GM12878 (cell line): ENCODE results near the gene CPEB3. TPM values are rescaled to one million over a fixed set of nuclear protein-coding genes. Genes with fewer than 3 reads are reported as not detected.

Experiments
- ATAC-seq: fragments of 200-7000 bp; cut with Tn5 transposase; 3 replicates; pipeline ENCODE4 v1.9.1; 2020; ENCODE audit warnings: mild to moderate bottlenecking, moderate library complexity
- BruUV-seq: library from RNA; stranded (reverse); fragments of 400-500 nt; replicated peaks from 2 replicates; lab custom pipeline; 2021; lab: Mats Ljungman, UMichigan
- CTCF ChIA-PET: fragments of 300-600 bp; sonication (Branson Sonifier 250); formaldehyde crosslinking; extraction: SDS; loops from one replicate; lab custom pipeline; 2021; ENCODE audit warnings: inconsistent platforms; lab: Yijun Ruan, JAX
- POLR2A ChIA-PET: fragments of 350-600 bp; formaldehyde crosslinking; extraction: SDS; loops from one replicate; lab custom pipeline; 2021; ENCODE audit warnings: inconsistent platforms; lab: Charles Lee
- RAD21 ChIA-PET: fragments of 300-600 bp; sonication (Branson Sonifier 250); formaldehyde crosslinking; loops from one replicate; lab custom pipeline; 2023; ENCODE audit warnings: antibody characterized with exemption; ENCODE audit not compliant: unreplicated experiment; lab: Charles Lee
- SMC1A ChIA-PET: fragments of 300-600 bp; sonication (Branson Sonifier 250); formaldehyde crosslinking; loops from one replicate; lab custom pipeline; 2023; ENCODE audit not compliant: unreplicated experiment, uncharacterized antibody; lab: Charles Lee
- DNase-seq: peaks from one replicate; pipeline ENCODE4 v3.0.0-alpha.2; 2011; ENCODE audit warnings: low read depth, low spot score
- FAIRE-seq: peaks from 3 replicates; lab custom pipeline; 2011; peaks lifted over from hg19 to GRCh38; lab: Jason Lieb, UNC
- H2AFZ ChIP-seq: 2 replicates; pipeline ENCODE4 v1.6.0; 2011; ENCODE audit warnings: low read depth, low read length, control low read depth; ENCODE audit not compliant: control insufficient read depth
- H3K27ac ChIP-seq: 2 replicates; pipeline ENCODE4 v1.5.1; 2011; ENCODE audit warnings: control low read depth; ENCODE audit not compliant: control insufficient read depth, insufficient read depth
- H3K27me3 ChIP-seq, 2 experiments: replicated peaks in 1 of 2; 2 replicates each; pipeline versions ENCODE4 v1.6.0 to v1.6.1; 2011; ENCODE audit warnings: low read length in 1 of 2; ENCODE audit not compliant: control insufficient read depth in 2 of 2, insufficient read depth in 2 of 2
- H3K36me3 ChIP-seq, 2 experiments: 2 replicates each; pipeline ENCODE4 v1.5.1; 2011; ENCODE audit warnings: low read length in 1 of 2; ENCODE audit not compliant: control insufficient read depth in 2 of 2, insufficient read depth in 2 of 2
- H3K4me1 ChIP-seq: 2 replicates; pipeline ENCODE4 v1.6.1; 2011; ENCODE audit warnings: mild to moderate bottlenecking, low read length, moderate library complexity, mixed read lengths; ENCODE audit not compliant: control insufficient read depth, insufficient read depth
- H3K4me2 ChIP-seq: 2 replicates; pipeline ENCODE4 v1.6.0; 2011; ENCODE audit warnings: control low read depth; ENCODE audit not compliant: control insufficient read depth, insufficient read depth
- H3K4me3 ChIP-seq: fragments of 200-600 bp; sonication (generic); 2 replicates; pipeline ENCODE4 v1.5.1; 2016
- H3K79me2 ChIP-seq: 2 replicates; pipeline ENCODE4 v1.6.0; 2011; ENCODE audit warnings: low read length; ENCODE audit not compliant: control insufficient read depth, insufficient read depth
- H3K9ac ChIP-seq: 2 replicates; pipeline ENCODE4 v1.8.0; 2011; ENCODE audit warnings: low read length, control low read depth, mixed read lengths; ENCODE audit not compliant: control insufficient read depth, insufficient read depth
- H3K9me3 ChIP-seq: replicated peaks from 3 replicates; pipeline ENCODE4 v1.5.1; 2011; ENCODE audit warnings: mild to moderate bottlenecking, low read length; ENCODE audit not compliant: control insufficient read depth, insufficient read depth
- H4K20me1 ChIP-seq: 2 replicates; pipeline ENCODE4 v1.6.0; 2011; ENCODE audit not compliant: control insufficient read depth, insufficient read depth
- CBX5 ChIP-seq: sonication (generic); IDR thresholded peaks from 2 replicates; pipeline ENCODE4 v1.6.1; 2016; ENCODE audit warnings: low read depth, moderate library complexity, mild to moderate bottlenecking, inconsistent platforms
- CHD2 ChIP-seq: IDR thresholded peaks from 2 replicates; pipeline ENCODE4 v1.6.1; 2011; ENCODE audit warnings: low read depth, low read length, improper control_type of control experiment, borderline replicate concordance
- JUNB ChIP-seq: IDR thresholded peaks from 2 replicates; pipeline ENCODE4 v1.6.1; 2016; ENCODE audit warnings: antibody characterized with exemption, mild to moderate bottlenecking
- ZNF384 ChIP-seq: IDR thresholded peaks from 2 replicates; pipeline ENCODE4 v1.6.1; 2012; ENCODE audit warnings: low read depth, mild to moderate bottlenecking, low read length, improper control_type of control experiment, borderline replicate concordance
- WGBS: methylation state at CpG from one replicate; pipeline ENCODE4 v1.1.6; 2016; ENCODE audit warnings: low lambda C conversion rate; ENCODE audit not compliant: insufficient replicate concordance, insufficient coverage; ENCODE audit errors: missing lambda C conversion rate; 5-methylcytosine and 5-hydroxymethylcytosine counted together
- in situ Hi-C: fragments of 300-500 bp; cut with MboI; formaldehyde crosslinking; loops from 9 replicates; pipeline ENCODE4 v1.14.3; 2018; ENCODE audit warnings: mixed read lengths
- intact Hi-C: fragments of 100-400 bp; cut with micrococcal nuclease; formaldehyde crosslinking; loops from one replicate; pipeline ENCODE4 v1.14.2; 2022; ENCODE audit not compliant: unreplicated experiment
- polyA plus RNA-seq, 11 experiments: library from polyadenylated mRNA; depleted of rRNA in 4 of 11; unstranded in 6 of 11; stranded (reverse) in 5 of 11; fragments of >200 nt; fragmentation: Nextera tagmentation in 4 of 11; fragmentation: Illumina TruSeq in 1 of 11; extraction: Ambion mirVana in 4 of 11; extraction: Trizol in 1 of 11; gene quantifications; 1 replicate in 1 of 11; 2 replicates in 10 of 11; pipeline versions ENCODE4 v1.2.1 to v1.2.3, GENCODE V29; 2011 to 2016; ENCODE audit warnings: inconsistent platforms in 2 of 11, missing spikeins in 2 of 11, low read depth in 1 of 11
- total RNA-seq, 4 experiments: library from RNA; depleted of rRNA in 3 of 4; stranded (reverse); fragments of >200 nt in 3 of 4; fragmentation: Illumina TruSeq in 1 of 4; extraction: Trizol in 1 of 4; gene quantifications; 2 replicates each; pipeline versions ENCODE4 v1.2.1 to v1.2.3, GENCODE V29; 2013 to 2021
- TF ChIP-seq, protein P1 (sequence below): fragments of 450-650 bp; IDR thresholded peaks from 2 replicates; pipeline ENCODE4 v1.6.1; 2017; ENCODE audit warnings: mild to moderate bottlenecking, moderate library complexity

The CPEB3 gene
- total and polyA plus RNA-seq, 10 of the 15 experiments (the other 5 are each of a cell fraction or from before 2014, with no cell fraction given): 0.50 to 2.3 (median 1.2) TPM

DNA sequence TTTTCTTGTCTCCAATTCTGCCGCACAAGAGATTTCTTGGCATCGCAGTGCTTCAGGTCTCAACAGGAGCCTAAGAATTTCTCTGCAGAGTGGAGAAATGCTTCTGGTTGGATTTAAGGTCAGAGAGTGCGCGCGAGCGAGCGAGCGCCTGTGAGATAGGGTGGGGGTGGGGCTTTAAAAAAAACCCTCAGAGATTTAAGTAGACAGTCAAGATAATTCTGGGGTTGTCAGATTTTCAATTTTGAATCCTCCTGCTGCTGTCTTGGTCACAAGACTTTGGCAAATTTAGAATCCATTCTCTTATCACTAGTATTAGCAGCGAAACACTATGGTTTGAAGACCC, 49.7 kb downstream of the CPEB3 start:
- CTCF ChIA-PET: interaction anchor here (0.6 to 2.5 kb wide), 3 partner anchors 50 to 153 kb away, joined by 3 to 10 read pairs (median 4); partner anchors contain the start of genes CPEB3 and MARCHF5
- intact Hi-C loops: loop anchor here (2.0 kb wide), 3 partner anchors 30 to 98 kb away; partner anchors contain the start of genes CPEB3 and MARCHF5
- peak overlapping the region; percentile 84 for H2AFZ ChIP-seq
- DNase-seq: no peak
- H3K4me2 ChIP-seq: peak overlapping the region; percentile 77
- H4K20me1 ChIP-seq: 0 out of 2 replicates have a peak, but pooled peaks cover 3% of the 10 kb centered on the region
- H3K27ac ChIP-seq: peak overlapping the region; percentile 3; the same call in 1 of the 2 replicates
- peaks cover 0 to 2% of the 10 kb centered on the region in 2 experiments; a peak in 1 of 4 replicates for H3K36me3 ChIP-seq
- H3K79me2 ChIP-seq: peaks cover 4% of the 10 kb centered on the region
- TF ChIP-seq ZNF384 (peak; percentile 56), CBX5 (no peak), CHD2 (0 out of 2 replicates have a peak, but pooled peaks have one; percentile 27), JUNB (no peak)
- TF ChIP-seq, protein P1, sequence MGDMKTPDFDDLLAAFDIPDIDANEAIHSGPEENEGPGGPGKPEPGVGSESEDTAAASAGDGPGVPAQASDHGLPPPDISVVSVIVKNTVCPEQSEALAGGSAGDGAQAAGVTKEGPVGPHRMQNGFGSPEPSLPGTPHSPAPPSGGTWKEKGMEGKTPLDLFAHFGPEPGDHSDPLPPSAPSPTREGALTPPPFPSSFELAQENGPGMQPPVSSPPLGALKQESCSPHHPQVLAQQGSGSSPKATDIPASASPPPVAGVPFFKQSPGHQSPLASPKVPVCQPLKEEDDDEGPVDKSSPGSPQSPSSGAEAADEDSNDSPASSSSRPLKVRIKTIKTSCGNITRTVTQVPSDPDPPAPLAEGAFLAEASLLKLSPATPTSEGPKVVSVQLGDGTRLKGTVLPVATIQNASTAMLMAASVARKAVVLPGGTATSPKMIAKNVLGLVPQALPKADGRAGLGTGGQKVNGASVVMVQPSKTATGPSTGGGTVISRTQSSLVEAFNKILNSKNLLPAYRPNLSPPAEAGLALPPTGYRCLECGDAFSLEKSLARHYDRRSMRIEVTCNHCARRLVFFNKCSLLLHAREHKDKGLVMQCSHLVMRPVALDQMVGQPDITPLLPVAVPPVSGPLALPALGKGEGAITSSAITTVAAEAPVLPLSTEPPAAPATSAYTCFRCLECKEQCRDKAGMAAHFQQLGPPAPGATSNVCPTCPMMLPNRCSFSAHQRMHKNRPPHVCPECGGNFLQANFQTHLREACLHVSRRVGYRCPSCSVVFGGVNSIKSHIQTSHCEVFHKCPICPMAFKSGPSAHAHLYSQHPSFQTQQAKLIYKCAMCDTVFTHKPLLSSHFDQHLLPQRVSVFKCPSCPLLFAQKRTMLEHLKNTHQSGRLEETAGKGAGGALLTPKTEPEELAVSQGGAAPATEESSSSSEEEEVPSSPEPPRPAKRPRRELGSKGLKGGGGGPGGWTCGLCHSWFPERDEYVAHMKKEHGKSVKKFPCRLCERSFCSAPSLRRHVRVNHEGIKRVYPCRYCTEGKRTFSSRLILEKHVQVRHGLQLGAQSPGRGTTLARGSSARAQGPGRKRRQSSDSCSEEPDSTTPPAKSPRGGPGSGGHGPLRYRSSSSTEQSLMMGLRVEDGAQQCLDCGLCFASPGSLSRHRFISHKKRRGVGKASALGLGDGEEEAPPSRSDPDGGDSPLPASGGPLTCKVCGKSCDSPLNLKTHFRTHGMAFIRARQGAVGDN: no peak
- no TSS peak for BruUV-seq
- 32% methylated on average over 9 of the region's 9 CpGs for WGBS
- no peaks in the 10 kb centered on the region for H3K9me3 ChIP-seq
- in situ Hi-C loops: no loop called here
- RAD21 ChIA-PET: interaction anchor here (0.6 to 1.7 kb wide), 3 partner anchors 49 to 166 kb away, joined by 3 to 9 read pairs (median 4); partner anchors contain the start of genes CPEB3 and MARCHF5
- POLR2A ChIA-PET: no interaction called here
- SMC1A ChIA-PET: interaction anchor here (0.9 to 1.6 kb wide), 6 partner anchors 30 to 146 kb away, joined by 3 to 5 read pairs (median 4); no protein-coding TSS in a partner anchor
- H3K4me3 ChIP-seq: peak overlapping the region; percentile 90
- no peak for FAIRE-seq
- H3K27me3 ChIP-seq: no peaks in the 10 kb centered on the region; a peak in 1 of 4 replicates
- H3K4me1 ChIP-seq: peaks cover 15% of the 10 kb centered on the region
- no peak for ATAC-seq
- H3K9ac ChIP-seq: peak overlapping the region; percentile 59; the same call in 1 of the 2 replicates
